DOHH2 (cell line): Measurements from ENCODE around the gene CD8B2.
"Not testable (repeated sequence)": the region's sequence is repeated elsewhere in the genome, so short reads cannot be mapped to it uniquely, and the experiment has no call there.

Experiments
- EZH2phosphoT487 ChIP-seq: fragments of 200-600 bp; sonication (generic); IDR thresholded peaks from 2 replicates; pipeline ENCODE4 v1.6.1; 2017; ENCODE audit warnings: borderline replicate concordance, mild to moderate bottlenecking, antibody characterized with exemption, low read length, moderate library complexity, mixed read lengths
- TF ChIP-seq, protein P1 (sequence below): fragments of 200-600 bp; sonication (generic); IDR thresholded peaks from one replicate; pipeline ENCODE4 v1.5.1; 2014; ENCODE audit warnings: antibody characterized with exemption, mild to moderate bottlenecking, low read depth, low read length; ENCODE audit not compliant: poor library complexity, severe bottlenecking

DNA sequence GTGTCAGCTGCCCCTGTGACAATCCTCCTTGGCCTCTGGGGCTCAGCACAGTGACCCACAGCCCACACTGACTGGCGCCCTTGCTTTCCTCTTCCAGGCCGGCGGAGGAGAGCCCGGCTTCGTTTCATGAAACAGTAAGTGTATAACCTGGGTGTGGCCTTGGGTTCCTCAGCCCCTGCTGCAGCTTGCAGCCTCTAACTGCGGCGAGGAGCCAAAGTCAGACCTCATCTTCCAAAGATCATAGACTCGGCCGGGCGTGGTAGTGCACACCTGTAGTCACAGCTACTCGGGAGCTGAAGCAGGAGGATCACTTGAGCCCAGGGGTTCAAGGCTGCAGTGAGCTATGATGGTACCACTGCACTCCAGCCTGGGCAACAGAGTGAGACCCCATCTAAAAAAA is 17.0 kb downstream of the CD8B2 start:
- TF ChIP-seq, protein P1, sequence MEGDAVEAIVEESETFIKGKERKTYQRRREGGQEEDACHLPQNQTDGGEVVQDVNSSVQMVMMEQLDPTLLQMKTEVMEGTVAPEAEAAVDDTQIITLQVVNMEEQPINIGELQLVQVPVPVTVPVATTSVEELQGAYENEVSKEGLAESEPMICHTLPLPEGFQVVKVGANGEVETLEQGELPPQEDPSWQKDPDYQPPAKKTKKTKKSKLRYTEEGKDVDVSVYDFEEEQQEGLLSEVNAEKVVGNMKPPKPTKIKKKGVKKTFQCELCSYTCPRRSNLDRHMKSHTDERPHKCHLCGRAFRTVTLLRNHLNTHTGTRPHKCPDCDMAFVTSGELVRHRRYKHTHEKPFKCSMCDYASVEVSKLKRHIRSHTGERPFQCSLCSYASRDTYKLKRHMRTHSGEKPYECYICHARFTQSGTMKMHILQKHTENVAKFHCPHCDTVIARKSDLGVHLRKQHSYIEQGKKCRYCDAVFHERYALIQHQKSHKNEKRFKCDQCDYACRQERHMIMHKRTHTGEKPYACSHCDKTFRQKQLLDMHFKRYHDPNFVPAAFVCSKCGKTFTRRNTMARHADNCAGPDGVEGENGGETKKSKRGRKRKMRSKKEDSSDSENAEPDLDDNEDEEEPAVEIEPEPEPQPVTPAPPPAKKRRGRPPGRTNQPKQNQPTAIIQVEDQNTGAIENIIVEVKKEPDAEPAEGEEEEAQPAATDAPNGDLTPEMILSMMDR, result not testable (repeated sequence)
- not testable (repeated sequence) for TF ChIP-seq EZH2phosphoT487
